Fibroblast of skin of left biceps (primary cell): ENCODE results near the gene NOB1.
"Not testable (repeated sequence)": the region's sequence is repeated elsewhere in the genome, so short reads cannot be mapped to it uniquely, and the experiment has no call there.

Experiments
- DNase-seq, 2 experiments: peaks; one replicate each; pipeline ENCODE4 v3.0.0-alpha.2; 2013; ENCODE audit warnings: low read depth in 2 of 2

Gene NOB1

GRCh38 chr16:69754469-69755310 lies at the start of gene NOB1:
TSS of gene NOB1 (minus strand) at chr16:69754926. CDS start at chr16:69754910, 16 bp downstream.
- DNase-seq = peak; percentile 82 to 85

GRCh38 chr16:69804297-69804696 lies 49.6 kb upstream of the NOB1 start:
- DNase-seq = peak in 1 of 2 experiments; percentile 21

GRCh38 chr16:69799611-69800031 lies 44.9 kb upstream of the NOB1 start:
- DNase-seq = no peak

- DNase-seq = no peak
These were observed 43.7 kb upstream of the NOB1 start for GRCh38 chr16:69798466-69798865.

GRCh38 chr16:69796285-69797118 lies 41.8 kb upstream of the NOB1 start:
- peak; percentile 22 to 24 for DNase-seq

- no peak for DNase-seq
These were observed 39.8 kb upstream of the NOB1 start for GRCh38 chr16:69794486-69794885.

GRCh38 chr16:69793526-69793925 lies 38.8 kb upstream of the NOB1 start:
- no peak for DNase-seq

GRCh38 chr16:69791391-69791847 lies 36.7 kb upstream of the NOB1 start:
- not testable (repeated sequence) for DNase-seq

- no peak for DNase-seq
These were observed 33.2 kb upstream of the NOB1 start for GRCh38 chr16:69787883-69788282.

- no peak for DNase-seq
These were observed 29.9 kb upstream of the NOB1 start for GRCh38 chr16:69784586-69784985.

- DNase-seq = no peak
These were observed 26.4 kb upstream of the NOB1 start for GRCh38 chr16:69781118-69781517.

- no peak for DNase-seq
These were observed 25.0 kb upstream of the NOB1 start for GRCh38 chr16:69779724-69780123.

GRCh38 chr16:69775563-69775962 lies 20.8 kb upstream of the NOB1 start:
- DNase-seq = no peak

- DNase-seq = no peak
These were observed 18.7 kb upstream of the NOB1 start for GRCh38 chr16:69773260-69773947.

GRCh38 chr16:69771651-69771967 lies 16.9 kb upstream of the NOB1 start:
- DNase-seq = no peak

- DNase-seq = no peak
These were observed 14.7 kb upstream of the NOB1 start for GRCh38 chr16:69769404-69769803.

- no peak for DNase-seq
These were observed 13.9 kb upstream of the NOB1 start for GRCh38 chr16:69768666-69769065.

- no peak for DNase-seq
These were observed 12.9 kb upstream of the NOB1 start for GRCh38 chr16:69767459-69768229.

- no peak for DNase-seq
These were observed 8.8 kb upstream of the NOB1 start for GRCh38 chr16:69763599-69763942.

- no peak for DNase-seq
These were observed 8.3 kb upstream of the NOB1 start for GRCh38 chr16:69762814-69763598.
